GM19372 (cell line): ENCODE results near the gene DAPK2.

ENCODE experiments used
- ATAC-seq: cut with Tn5 transposase; IDR thresholded peaks from one replicate; pipeline ENCODE4 v1.9.1; 2021; ENCODE audit warnings: mild to moderate bottlenecking, low read depth, moderate library complexity; ENCODE audit not compliant: unreplicated experiment

DAPK2 gene

GRCh38 chr15:64000183-64000951, 45.9 kb downstream of the DAPK2 start:
- no peak for ATAC-seq

- no peak for ATAC-seq
Observed at GRCh38 chr15:63999177-63999576, 47.1 kb downstream of the DAPK2 start.

- no peak for ATAC-seq
Observed at GRCh38 chr15:63998489-63998888, 47.8 kb downstream of the DAPK2 start.

- ATAC-seq, result no peak
Observed at GRCh38 chr15:63997715-63998442, 48.4 kb downstream of the DAPK2 start.

GRCh38 chr15:63996794-63997357, 49.4 kb downstream of the DAPK2 start:
- no peak for ATAC-seq

GRCh38 chr15:63995789-63996188, 50.5 kb downstream of the DAPK2 start:
- ATAC-seq, result no peak

- ATAC-seq, result no peak
Observed at GRCh38 chr15:63994073-63994600, 52.1 kb downstream of the DAPK2 start.

GRCh38 chr15:63992300-63992699, 54.0 kb downstream of the DAPK2 start:
- ATAC-seq, result no peak

GRCh38 chr15:63991706-63992105, 54.6 kb downstream of the DAPK2 start:
- no peak for ATAC-seq

GRCh38 chr15:63990454-63990853, 55.8 kb downstream of the DAPK2 start:
- no peak for ATAC-seq

GRCh38 chr15:63987796-63988378, 58.4 kb downstream of the DAPK2 start:
- no peak for ATAC-seq

GRCh38 chr15:63986751-63987341, 59.4 kb downstream of the DAPK2 start:
- peak; percentile 74 for ATAC-seq

GRCh38 chr15:63986185-63986680, 60.1 kb downstream of the DAPK2 start:
- no peak for ATAC-seq

GRCh38 chr15:63985221-63986184, 60.8 kb downstream of the DAPK2 start:
- ATAC-seq, result no peak

GRCh38 chr15:63984331-63984730, 62.0 kb downstream of the DAPK2 start:
- ATAC-seq, result no peak

- no peak for ATAC-seq
Observed at GRCh38 chr15:63983061-63983711, 63.1 kb downstream of the DAPK2 start.

- no peak for ATAC-seq
Observed at GRCh38 chr15:63982381-63982854, 63.9 kb downstream of the DAPK2 start.

GRCh38 chr15:63981596-63982320, 64.5 kb downstream of the DAPK2 start:
- no peak for ATAC-seq
